GM19463 (cell line): Measurements from ENCODE around the gene IRF2BP2.
"Not testable (repeated sequence)": the region's sequence is repeated elsewhere in the genome, so short reads cannot be mapped to it uniquely, and the experiment has no call there.

ENCODE experiments used
- ATAC-seq: cut with Tn5 transposase; IDR thresholded peaks from one replicate; pipeline ENCODE4 v1.9.1; 2021; ENCODE audit warnings: mild to moderate bottlenecking, moderate library complexity; ENCODE audit not compliant: unreplicated experiment

The IRF2BP2 gene

DNA sequence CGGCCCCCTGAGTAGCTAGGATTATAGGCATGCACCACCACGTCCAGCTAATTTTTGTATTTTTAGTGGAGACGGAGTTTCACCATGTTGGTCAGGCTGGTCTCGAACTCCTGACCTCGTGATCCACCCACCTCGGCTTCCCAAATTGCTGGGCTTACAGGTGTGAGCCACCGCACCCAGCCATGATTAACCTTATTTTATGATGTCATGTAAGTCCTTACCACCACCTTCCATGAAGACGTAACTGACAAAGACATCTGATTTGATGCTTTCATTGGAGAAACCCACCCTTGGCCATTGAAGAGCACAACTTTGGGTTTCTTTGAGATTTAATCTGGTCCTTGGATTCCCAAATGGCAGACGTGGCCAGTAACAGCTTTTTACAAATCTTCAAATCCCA, 24.9 kb upstream of the IRF2BP2 start:
- ATAC-seq, result not testable (repeated sequence)

DNA sequence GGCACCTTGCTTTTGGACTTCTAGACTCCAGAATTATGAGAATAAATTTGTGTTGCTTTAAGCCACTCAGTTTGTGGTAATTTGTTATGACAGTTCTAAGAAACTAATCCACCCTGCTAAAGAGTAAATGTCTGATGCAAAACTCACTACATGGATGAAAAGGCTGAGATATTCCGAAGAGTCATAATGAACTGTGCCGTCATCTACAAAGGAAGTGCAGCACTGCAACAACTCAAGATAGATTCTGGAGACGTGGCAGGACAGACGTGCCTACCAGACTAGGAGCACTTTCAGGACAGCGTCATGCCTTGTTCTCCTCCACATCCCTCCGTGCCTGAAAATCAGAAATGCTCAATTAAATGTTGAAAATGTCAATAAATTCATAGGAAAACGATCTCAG, 24.4 kb upstream of the IRF2BP2 start:
- no peak for ATAC-seq

DNA sequence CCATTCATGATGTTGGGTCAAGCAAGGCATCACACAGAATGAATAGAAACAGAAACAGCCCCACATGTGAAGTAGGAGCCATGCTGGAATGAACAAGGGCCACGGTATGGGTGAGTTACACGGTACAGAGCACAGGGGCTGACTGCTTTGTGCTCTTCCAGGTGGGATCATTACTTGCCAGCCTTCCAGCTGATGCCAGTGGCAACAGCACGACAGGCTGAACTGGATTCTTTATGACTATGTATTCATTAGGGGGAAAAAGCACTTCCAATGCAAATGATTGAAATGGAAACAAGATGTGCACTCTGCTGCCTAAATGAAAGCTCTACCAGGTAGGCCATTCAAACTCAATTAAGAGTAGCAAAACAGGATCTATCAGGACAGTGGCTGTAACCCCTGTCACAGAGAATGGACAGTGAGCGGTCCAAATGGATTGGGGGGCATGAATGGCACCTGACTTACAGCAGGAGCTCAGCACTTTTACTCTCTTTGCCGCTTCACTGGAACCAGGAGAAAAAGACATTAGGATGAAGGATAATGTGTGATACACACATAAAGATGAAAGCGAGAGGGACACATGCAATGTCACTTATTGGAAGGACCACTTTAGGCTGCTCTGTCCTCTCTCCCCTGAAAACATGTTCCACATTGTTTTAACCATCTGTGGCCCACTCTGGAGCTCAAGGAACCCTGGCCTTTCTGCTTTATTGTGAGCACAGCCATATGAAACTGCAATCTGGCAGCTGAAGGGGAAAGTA, 23.4 kb upstream of the IRF2BP2 start:
- ATAC-seq, result no peak

DNA sequence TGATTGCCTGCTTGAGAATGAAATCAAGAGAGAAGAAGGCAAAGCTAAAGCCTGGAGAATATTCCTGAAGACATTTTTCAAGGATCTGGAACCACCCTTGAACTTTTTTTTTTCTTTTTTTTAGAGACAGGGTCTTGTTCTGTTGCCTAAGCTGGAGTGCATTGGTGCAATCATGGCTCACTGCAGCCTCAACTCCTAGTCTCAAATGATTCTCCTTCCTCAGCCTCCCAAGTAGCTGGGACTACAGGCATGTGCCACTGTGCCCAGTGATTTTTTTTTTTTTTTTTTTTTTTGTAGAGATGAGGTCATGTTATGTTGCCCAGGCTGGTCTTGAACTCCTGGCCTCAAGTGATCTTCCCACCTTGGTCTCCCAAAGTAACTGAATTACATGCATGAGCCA, 22.2 kb upstream of the IRF2BP2 start:
- no peak for ATAC-seq

DNA sequence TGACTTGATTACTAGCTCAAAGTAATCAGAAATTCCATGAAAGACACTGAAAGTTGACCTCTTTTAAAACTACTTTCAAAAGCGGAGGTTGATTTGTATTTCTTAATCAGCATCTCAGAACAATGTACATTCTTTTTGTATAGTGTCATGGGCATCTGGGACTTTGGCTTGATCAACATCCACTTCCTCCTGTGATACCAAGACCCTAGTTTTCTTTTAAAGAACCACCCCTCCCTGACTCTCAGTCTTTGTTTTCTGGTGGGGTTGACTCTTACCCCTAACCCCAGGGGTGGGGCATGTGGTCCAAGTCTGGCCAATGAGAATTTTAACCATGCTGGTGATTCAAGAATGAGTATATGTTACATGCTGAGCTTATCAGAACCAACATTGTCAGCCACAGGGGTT, 21.7 kb upstream of the IRF2BP2 start:
- ATAC-seq, result no peak

DNA sequence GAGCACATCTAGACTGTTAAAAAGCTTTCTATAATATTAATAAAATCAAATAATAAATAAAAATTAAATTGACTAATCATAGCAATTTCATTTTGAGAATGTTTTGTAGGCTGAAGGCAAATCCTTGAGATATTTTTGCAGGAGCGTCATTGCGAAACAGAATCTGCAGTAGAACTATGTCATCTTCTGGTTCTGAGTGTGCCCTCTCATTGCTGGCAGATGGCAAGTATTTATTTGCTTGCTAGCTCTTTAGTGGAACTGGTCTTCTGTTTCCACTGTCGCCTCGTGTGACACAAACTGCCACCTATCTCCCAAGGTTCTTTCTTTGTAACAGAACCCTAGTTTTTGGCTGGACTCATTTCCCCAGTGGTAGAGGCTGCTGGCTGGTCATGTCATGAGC, 19.0 kb upstream of the IRF2BP2 start:
- ATAC-seq, result no peak

DNA sequence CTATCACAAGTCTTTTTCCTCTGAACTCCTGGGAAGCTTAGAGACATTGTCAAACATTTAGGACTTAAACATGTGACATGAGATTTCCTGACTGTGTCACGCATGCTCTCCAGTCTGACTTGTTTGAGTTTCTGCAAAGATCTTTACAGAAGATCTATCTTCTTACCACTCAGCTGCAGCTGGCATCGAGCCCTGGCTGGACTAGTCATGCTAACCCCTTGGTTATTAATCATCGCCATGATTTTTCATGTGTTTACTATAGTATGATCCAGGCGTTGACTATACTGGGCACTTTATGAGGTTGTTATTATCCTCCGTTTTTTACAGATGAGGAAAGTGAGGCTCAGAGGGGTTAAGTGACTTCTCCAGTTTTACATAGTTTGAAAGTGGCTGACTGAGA, 18.1 kb upstream of the IRF2BP2 start:
- ATAC-seq, result no peak

DNA sequence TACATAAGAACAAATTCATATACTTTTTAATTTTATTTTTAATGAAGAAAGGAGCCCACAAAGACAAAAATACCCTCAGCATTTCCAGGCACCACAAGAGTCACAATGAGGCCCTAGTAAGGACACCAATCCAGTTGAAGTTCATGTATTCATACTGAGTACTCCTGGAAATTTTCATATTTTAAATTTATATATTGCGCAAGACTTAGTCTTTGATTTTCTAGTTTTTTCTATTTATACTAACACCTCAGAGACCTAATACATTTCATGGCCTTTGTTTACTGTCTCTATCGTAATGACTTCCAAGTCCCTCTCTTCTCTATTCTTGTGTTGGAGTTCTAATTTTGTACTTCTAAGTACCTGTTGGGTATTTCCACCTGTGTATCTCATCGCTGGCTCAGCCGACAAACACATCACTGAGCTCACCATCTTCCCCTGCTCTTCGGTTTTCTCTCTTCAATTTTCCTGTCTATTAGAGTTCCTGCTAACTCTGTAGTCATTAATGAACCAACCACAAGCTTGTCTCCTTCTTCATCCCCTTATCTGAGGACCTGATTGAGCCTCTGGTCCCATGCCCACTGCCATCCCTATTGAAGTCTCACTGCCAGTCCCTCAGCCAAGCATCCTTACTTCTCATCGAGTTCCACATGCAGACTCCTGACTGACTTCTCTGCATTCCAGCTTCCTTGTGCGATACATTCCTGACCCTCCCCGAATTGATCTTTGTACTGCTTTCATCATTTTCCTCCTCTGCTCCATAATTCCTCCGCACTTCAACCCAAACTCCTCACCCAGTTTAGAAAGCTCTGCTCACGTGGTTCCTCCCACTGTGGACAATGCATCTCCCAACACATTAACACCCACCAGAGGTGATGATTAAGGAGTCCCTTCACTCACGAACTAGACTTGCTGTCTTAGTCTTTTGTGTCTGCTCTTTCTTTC, 17.3 kb upstream of the IRF2BP2 start:
- ATAC-seq, result no peak

DNA sequence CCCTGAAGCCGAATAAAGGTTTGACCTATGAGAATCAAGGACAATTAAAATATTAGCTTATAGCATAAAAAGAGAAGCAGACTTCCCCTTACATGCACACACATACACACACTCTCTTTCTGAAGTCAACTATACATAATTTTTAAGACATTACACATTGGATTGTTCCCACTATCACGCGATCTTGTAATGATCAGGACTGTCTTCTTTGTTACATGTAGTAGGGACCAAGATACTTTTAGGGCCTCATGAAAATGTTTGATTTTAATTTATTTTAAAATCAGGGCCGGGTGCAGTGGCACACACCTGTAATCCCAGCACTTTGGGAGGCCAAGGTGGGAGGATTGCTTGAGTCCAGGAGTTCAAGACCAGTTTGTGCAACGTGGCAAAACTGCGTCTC, 16.4 kb upstream of the IRF2BP2 start:
- ATAC-seq, result no peak

DNA sequence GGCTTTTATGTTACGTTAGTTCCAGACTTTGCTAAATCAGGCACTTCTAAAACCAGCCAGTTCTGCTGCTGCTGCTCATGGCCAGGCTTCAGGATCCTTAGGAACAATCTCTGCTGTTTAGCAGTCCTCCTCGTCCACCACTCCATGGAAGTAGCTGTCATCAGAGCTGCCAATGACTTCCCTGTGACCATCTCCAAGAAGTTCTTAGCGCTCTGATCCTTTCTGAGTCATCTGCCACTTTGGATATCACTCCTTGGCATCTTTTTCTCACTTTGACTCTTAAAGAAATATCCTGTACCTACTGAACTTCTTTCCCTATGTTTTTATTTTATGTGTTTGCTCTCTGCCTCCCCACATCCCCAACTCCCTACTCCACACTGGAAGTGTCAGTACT, 14.7 kb upstream of the IRF2BP2 start:
- no peak for ATAC-seq

DNA sequence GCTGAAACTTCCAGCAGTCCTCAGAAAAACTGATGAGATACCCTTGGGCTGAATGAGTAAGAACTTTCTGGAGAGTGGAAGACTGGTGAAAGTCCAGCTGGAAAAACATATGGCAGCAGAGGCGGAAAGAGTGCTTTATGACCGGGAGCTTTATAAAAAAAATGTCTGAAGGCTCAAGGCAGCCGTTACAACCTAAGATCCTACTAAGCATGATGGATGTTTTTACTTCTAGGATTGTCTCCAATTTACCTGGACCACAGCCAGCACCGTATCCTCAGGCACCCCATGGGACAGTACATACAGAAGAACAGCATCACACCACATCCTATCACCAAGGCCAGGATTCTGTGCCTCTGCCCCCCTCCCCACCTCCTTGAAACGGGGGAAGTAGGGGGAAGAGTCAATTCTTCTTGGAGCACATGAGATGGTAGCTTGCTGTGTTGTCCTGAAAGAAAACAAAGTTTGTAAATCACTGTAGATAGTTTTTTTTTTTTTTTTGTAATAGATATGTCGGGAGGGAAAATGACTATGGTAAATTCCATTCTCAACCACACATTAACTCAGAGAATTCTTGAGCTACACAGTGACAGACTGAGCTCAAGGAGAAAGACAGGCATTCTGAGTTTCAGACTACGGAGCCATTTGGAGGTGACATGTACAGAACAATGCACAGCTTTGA, 11.8 kb upstream of the IRF2BP2 start:
- no peak for ATAC-seq

DNA sequence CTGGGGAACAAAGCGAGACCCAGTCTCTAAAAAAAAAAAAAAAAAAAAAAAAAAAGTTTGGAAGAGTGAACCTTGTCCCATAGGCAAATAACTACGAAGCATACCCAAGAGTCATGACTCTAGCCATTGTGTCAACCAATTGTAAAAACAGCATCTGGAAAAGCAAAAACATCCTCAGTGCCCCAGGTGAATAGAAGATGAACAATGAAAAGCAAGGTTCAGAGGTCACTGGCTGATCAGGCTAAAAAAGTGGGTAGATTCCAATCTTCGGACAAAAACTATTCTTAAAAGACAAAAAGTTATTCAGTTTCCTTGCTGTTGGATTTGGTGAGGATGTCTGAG, 11.1 kb upstream of the IRF2BP2 start:
- no peak for ATAC-seq

DNA sequence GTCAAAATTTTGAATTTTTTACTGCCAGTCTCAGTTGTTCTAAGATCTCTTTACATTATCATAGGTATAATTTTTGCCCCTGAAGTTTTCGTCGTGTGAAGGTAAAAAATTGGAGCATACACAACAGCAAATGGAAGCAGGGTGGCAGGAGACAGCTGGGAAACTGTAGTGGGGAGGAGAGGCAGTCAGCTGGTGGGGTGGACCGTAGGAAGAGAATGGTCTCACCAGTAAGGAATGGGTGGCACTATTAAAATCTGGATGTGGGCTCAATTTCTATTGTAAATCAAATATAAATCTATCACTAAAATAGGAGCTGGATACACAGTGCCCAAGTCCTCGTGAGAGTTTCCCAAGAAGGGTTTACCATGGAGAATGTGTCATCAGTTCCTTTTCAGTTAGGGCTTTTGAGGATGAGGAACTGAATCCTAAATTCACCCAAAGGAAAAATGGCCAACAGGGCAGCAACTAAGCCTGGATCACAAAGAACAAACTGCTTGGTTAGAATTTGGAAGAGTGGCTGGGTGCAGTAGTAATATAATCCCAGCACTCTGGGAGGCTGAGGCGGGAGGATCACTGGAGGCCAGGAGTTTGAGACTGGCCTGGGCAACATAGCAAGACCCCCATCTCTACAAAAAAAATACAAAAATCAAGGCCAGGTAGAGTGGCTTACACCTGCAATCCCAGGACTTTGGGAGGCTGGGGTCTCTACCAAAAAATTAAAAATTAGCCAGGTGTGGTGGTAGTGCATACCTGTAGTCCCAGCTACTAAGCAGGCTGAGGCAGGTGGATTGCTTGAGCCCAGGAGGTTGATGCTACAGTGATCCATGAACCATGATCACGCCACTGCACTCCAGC, 10.5 kb upstream of the IRF2BP2 start:
- ATAC-seq, result no peak

DNA sequence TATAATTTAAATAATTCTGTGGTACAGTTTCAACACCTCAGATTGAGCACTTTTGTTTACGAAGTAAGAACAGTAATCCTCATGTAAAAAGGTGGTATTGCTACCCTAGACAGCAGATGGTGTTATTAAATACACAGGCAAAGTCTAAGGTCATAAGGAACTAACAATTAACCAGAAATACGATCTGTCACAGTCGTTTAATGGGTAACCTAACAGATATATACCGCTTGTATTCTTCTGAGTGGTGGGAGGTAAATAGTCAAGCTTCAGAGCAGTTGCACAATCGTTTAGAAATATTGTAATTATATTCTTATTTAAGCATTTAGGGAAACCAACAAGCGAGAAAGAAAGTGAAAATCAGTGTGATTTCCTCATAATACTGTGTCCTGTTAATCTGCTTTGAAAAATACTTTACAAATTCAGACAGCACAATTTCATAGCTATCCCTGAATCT, 9.8 kb upstream of the IRF2BP2 start:
- ATAC-seq, result no peak

DNA sequence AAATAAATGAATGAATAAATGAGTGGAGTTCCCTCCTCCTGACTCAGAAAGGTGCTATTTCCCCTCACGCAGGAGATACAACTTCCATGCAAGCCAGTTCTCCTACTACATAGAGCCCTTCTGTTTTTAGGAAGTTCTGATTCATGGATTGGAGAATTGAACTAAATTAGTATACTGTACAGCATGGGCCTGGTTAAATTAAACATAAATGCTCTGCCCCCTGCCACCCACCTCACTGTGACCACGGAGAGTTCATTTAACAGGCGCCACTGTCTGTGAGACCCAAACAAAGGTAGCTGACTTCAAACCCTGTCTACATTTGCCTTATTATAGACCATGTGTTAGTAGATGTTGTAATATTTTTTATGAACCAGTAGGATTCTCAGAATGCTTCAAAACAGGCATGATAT, 9.1 kb upstream of the IRF2BP2 start:
- no peak for ATAC-seq

DNA sequence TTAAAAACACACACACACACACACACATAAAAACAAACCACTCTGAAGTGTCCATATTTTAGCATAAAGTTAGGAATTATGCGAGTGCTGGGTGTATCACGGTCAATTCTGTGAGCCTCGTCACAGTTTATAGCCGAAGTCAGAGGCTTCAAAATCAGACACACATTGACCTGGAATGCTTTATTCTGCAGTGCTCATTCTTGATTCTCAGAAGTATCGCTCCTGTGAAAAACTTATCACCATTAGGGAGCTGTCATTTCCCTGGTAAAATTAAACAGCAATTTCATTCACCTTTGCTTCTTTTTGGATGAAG, 8.7 kb upstream of the IRF2BP2 start:
- no peak for ATAC-seq

DNA sequence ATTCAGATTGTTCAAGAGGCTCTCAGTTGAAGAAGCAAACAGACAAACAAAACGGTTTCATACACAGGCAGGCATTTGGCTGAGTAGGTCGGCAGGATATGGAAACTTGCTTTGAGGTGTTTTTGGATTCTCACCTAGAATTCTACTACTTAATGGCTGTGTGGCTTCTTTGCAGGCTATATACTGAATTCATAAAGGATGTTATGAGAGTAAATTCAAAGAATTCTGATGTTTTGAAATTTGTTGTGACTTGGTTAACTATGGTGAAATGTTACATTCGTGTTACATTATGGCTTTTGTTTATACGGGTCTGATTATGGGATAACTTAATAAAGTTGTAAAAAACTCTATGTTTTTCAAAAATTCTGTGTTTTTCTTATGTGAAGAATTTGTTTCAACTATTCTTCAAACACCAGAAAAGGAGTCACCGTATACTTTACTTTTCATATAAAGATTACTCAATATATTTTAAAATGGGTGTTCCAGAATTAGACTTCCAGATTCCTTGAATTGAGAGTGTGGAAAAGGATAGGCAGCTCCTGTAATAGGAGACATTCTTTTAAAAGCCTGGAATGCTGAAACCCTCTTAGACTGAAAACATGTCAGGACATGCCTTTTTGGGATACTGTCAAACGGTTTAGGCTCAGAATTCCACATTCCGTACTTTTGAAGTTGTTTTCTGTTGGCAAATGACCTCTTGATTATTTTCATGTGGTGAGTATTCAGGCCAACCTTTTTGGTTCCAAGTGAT, 8.2 kb upstream of the IRF2BP2 start:
- ATAC-seq, result no peak

DNA sequence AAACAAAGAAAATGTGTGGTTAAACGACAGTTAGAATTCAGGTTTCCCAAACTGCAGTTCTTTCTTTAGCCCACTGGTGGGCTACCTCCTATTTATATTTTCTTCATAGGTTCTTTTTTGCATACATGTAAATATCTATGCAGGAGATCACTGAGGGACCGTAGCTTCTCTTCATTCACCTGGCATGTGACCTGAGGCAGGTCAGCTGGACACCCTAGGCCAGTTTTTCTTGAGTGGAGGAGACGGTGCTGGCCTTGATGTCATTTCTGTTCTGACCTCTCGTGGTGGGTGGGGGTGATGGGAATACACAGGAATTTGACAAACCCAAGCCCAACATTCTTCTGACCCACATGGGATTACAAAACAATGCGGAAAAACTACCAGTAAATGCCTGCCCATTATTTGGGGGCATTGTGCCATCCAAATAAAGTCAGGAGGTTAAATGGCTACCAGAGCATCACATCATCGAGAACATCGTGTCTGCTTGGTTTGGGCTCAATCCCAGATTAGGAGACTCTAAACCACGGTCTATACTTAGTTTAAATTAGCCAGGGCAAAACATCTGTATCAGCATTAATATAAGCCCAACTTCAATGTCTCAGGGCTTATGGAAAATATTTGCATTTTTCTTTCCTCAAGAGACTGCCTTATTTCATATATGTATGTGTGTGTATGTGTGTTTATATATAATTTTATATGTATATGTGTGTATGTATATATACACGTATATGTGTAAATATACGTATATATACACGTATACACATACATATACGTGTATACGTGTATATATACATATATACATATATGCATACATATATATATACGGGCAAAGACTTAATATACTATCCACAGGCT, 7.4 kb upstream of the IRF2BP2 start:
- no peak for ATAC-seq

DNA sequence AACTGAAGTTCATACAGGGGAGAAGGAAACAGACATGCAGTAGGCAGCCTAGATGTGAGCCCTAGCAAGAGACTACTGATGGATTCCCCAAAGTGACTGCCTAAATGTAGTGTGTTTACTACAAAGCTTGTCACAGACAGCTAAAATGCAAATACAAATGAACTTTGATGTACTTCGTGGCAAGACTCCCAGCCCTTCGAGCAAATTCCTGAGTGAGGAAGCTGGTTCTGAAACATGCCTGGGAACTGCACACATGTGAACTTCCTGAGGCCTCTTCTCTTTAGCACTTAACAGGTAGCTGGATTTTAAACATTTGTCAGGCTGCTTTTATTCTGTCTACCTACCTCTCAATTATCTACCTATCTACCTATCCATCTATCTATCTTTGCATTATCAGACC, 6.7 kb upstream of the IRF2BP2 start:
- no peak for ATAC-seq
